GOT3 (cell line): Measurements from ENCODE around the gene CHST15.
A peak's percentile ranks its signal among the peaks of the same experiment; 100 is the strongest.

Experiments used
- DNase-seq: peaks from one replicate; lab custom pipeline; 2025; ENCODE audit warnings: mixed read lengths; lab: John Stamatoyannopoulos, UW

The CHST15 gene

DNA sequence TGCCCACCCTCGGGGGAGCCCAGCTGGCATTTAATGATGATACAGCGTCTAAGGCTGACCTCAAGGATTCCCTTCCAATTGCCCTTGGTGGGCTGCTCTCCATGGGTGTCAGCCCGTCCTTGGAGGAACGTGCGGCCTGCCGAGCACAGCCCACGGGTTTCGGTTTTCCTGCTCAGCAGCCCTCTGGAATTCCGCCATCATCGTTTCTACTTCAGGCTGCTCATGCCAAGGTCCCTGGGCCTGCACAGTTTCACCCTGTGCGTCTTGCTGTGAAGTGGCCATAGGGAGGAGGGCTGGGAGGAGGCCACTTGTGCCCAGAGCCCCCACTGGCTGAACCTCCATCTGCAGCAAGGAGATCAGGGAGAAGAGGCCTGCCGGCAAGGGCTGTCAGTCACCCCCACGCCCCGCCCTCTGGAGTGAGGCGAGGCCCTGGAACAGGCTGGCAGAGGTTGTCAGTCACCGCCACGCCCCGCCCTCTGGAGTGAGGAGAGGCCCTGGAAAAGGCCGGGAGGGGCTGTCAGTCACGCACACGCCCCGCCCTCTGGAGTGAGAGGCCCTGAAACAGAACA lies 82.8 kb downstream of the CHST15 start:
- no peak for DNase-seq

DNA sequence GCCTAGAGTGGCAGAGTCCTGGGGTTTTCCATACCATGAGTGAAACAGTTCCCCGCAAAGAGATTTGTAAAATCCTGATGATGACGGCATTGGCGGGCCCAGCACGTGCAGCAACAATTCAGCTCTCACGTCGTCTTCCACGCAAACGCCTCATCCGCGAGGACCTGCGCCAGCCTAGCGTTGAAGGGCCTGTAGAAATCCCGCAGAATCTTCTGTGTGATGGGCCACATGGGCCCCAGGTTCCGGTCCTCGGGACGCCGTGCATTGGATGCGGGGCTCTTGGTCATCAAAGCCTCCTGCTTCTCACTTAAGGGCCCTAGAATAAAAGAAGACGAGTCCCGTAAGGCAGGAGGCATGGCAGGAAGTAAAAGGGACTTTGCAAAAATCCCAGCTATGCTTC lies 83.4 kb downstream of the CHST15 start:
- DNase-seq, result no peak

DNA sequence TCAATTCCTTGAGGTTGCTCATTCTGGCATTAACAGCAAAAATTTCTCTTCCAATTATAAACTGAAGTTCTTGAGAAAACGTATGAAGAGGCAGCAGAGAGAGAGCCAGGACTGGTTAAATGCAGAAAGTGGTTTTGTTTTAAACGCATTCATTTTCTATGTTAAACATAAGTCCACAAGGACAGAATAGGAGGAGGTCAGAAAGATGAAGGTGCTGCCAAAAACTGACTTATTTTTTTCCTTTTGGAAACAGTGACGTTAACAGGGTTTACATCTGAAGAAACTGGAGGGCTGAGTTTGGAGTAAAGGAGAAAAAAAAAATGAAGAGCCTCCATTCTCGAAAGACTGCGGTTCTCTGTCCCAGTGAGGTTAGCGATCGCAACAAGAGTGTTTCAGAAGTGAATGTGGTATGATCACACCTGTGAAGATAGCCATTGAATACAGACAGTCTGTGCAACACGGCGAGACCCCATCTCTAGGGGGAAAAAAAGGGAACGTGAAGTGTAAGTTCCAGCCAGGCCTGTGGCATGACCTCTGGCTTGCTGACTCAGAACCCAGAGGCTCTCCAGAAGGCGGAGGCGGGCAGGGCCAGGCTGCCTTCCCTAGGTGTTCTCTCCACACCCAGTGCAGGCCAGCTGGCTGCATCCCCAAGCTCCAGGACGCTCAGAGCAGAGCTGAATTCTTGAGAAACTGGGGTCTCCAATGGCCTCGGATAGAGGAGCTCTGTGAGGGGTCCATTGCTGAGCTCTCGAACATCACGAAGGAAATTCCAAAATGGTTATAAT lies 84.0 kb downstream of the CHST15 start:
- peak; percentile 11 for DNase-seq

DNA sequence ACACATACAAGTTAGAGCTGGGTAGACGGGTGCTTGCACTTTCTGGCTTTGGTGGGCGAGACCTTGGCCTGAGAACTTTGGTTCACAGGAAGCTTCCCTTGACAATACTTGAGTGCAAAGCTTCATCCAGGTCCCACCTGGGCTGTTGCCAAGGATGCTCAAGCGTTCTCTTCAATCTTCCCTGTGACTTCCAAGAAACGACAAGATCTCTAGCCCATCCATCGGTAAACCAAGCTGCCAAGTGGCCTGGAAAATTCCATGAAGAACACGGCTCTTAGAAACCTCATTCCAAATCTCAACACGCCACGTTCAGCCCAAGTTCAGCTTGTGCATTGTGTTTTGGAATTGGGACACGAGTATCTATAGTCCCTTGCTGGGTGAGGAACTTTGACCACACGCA lies 84.7 kb downstream of the CHST15 start:
- no peak for DNase-seq

DNA sequence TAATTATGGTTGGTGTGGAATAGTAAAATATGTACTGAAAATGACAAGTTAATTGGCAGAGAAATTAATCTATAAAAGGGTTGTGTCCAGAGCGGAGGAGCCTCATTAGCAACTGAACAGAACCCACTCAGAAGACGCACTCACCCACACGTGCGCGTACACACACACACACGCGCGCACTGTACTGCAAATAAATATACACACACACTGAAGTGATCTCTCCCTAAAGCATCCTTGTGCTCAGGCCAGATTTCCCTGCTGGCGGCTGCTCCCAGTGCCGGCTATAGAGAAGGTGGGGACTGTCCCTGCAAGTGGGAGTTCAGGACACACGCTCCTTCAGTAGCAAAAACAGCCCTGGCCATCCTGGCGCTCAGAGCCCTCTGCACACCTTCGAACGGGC lies 85.2 kb downstream of the CHST15 start:
- no peak for DNase-seq

DNA sequence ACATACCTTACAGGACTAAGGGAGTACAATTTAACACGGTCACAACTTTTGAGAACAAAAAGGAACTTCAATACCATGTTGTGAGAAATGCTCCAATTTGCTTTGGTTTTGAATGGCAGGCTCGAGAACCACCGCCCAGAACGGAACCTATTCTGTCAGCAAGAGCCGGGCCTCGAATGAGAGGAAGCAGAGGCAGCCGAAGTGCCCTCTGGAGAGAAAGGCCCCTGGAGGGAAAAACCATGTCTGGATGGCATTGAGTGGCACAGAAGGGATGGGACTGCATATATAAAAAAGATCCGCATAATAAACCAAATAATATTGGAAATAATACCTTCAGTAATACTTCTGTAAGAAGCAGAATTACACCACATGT lies 85.6 kb downstream of the CHST15 start:
- DNase-seq, result no peak

DNA sequence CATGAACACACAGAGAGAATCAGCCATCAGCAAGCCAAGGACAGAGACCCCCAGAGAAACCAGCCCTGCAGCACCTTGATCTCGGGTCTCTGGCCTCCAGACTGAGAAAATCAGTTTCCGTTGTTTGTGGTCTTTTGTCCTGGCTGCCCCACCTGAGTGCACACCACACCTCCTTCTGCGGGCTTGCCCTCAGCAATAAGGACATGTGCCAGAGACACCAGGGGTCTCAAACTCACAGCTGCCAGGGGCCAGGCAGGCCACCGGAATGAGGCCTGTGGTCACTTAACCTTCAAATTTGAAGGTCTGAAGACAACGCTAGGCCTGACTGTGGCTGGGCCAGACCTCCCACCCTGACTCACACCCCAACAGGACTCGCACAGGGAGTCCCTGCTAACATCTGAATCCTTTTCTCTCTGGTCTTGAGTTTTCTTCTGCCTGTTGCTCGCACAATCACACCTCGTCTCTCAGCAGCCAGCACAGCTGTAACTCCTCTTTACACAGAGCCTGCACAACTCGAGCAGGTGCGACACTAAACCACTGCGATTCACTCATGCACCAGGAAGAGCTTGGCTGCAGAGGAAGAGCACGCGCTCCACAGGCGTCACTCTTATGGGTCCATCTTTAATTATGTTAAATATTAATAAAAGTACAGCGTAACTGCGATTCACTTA lies 86.2 kb downstream of the CHST15 start:
- no peak for DNase-seq

DNA sequence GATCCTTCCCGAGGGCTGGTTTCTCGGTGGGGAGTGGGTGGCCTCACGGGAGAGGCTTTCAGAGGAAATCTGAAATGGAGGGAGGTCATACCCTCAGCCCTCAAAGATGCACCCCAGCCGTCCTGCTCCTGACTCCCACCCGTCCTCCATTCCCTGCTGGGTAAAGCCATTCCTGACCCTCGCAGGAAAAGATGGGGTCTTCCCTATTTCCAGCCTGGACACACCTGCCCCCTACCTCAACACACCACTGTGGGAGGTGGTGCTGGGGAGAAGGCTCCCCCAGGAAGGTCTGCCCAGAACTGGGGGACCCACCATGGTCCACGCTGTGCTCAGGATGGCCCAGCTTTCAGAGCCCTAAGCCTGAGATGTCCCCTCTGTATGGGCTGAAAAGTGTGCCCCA lies 86.9 kb downstream of the CHST15 start:
- no peak for DNase-seq

DNA sequence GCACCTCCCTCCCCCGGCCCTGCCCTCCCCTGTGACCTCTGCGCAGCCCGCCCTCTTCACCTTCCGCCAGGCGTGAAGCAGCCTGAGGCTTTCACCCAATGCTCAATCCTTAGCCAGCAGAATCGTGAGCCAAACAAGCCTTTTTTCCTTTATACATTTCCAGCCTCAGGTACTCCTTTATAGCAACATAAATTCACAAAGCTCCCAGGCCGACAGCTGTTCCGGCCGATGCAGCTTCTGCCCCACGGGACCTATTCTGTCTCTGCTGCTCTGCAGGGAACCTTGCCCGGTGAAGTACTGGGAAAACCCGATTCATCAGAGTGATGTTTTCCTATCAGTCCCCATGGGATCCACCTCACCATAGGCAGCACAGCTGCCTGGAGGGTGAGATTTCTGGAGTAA lies 87.4 kb downstream of the CHST15 start:
- DNase-seq, result peak; percentile 2

DNA sequence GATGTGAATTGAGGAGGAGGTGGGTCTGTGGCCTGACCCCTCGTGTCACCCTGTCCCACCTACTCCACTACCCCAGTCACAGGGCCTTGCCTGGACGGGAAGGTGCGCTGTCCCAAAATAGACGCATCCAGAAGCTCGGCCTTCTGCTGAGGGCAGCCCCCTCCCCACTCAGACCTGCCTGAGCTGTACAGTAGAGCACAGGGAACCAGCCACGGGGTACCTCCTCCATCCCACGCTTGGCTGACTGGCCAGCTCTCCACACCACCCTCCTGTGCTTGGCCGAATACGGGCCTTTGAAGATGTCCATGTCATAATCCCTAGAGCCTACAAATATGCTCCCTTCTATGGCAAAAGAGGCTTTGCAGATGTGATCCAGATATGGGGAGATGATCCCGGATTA lies 88.3 kb downstream of the CHST15 start:
- no peak for DNase-seq

DNA sequence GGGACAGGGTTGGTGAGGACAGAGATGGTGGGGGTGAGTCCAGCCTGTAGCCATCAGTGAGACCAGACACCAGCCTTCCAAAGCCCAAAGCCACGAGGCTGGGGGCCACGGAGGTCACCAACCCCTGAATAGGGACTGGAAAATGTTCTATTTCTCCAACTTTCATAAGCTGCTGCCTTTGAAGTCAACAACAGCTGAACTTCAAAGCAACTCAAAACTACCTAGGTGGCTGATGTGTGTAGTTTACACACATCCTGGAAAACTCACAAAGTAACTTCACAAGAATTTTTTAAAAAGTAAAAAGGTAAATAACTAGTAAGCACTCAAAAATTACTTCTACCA lies 88.8 kb downstream of the CHST15 start:
- no peak for DNase-seq

DNA sequence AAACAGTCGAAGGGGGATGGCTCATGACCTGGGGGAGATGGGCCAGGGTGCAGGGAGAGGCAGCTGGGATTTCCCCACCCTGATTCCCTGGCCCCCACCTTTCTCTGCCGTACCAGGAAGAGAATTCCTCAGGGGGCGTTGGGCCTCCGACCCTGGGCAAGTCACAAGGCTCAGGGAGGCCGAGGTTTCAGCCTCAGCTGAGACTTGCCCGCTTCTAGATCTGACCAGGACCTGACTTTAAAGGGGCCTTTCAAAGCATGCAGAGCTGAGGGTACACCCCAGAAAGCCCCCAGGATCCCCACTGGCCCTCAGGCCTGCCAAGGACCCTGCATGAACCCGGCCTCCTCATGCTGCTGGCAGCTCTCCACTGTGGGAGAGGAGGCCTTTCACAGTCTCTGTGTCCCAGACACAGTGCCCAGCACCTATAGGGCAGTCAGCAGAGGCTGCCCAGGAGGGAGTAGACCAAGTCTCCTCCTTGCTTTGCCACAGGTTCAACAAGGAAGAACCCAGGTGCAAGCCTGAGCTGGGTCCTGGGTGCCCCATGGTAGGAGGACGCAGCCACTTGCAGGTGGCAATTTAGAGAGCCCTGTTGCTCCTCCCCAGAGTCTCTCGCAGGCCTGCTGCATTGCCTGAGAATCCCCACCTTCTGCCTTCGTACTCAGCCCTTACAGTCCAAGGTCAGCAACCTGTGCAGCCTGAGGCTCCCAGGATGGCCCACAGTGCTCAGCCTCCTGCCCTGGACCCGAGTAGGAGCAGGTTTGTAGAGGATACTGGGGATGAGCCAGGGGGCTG lies 89.3 kb downstream of the CHST15 start:
- no peak for DNase-seq

DNA sequence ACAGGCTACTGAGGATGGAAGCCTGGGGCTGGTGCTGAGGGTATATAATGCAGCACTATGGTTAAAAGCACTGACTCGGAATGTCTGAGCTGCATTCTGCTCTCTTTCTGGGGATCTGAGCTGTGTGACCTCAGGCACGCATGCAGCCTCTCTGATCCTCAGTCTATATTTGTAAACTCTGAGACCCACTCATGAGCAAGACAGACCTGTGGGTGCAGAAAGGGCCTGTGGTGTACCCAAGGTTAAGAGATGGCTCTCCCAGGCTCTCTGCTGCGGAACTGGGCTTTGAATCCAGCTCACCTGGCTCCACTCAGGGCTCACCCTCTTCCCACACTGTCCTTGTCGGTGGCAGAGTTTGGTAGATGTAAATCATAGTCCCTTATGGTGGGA lies 89.9 kb downstream of the CHST15 start:
- DNase-seq, result no peak

DNA sequence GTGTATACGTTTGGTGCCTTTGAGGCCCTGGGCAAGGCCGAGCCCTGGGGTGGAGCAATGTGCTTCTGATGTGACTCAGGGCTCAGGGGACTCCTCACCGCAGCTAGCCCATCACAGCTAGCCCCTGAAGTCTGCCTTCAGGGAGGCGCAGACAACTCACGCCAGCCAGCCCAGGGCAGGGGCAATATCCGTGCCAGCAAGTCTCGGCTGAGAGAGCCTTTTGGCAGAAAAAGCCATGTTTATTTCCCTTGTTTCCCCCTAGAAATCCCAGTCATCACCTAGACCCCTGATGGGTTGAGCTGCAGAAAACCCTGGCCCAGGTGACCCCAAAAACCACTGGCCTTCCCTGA lies 90.4 kb downstream of the CHST15 start:
- DNase-seq, result no peak

DNA sequence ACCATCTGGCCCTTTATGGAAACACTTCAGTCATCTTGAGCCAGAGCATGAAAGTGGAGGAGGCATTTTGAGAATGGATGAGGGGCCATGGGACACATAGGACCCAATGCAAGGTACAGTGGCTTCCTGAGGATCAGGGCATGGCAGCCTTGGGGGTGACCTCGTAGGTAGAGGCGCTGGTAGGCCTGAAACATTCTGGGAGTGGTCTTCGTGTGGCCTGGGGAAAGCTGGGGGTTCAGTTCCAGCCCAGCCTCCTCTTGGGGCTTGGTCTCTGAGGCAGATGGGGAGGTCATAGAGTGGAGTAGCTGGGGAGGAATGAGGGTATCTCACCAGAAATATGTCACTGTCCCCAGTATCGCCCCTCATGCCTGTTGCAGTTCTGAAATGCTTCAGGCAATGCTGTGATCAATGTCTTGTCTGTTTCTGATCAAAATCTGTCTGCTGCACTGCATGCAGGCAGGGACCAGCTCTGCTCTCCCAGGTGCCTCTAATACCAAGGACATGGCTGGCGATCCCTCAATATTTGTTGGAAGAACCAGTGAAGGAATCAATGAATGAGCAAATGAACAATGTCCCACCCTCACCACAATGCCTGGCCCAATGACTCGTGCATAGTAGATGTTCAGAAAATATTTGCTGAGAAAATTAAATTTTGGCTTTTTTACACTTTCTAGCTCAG lies 90.9 kb downstream of the CHST15 start:
- no peak for DNase-seq

DNA sequence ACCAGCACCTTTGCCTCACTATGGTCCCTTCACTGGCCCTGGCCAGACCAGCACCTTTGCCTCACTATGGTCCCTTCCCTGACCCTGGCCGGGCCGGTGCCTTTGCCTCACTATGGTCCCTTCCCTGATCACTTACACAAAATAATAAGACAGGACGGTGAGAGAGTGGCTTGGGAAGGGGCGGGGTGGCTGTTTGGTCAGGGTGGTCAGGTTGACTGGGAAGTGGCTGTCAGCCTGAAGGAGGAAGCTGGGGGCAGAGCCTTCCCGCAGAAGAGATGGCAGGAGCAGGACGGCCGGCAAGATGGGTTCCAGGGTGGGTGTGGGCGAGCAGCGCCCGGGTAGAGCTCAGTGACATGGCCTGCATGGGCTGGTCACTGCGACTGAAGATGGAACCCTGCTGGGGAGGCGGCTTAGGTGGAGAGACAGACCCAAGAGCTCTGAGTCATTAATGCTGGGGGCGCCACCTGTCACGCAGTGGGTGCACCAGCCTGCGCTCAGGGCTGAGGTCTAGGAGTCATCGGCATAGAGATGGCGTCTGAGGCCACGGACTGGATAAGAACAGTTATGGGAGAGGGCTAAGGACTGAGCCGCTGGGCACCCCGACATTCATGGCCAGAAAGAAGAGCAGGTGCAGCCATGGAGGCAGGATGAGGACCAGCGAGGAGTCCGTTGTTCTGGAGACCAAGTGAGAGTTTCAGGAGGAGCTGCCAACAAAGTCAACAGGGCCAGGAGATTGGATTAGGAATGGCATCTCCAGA lies 91.8 kb downstream of the CHST15 start:
- DNase-seq, result no peak

DNA sequence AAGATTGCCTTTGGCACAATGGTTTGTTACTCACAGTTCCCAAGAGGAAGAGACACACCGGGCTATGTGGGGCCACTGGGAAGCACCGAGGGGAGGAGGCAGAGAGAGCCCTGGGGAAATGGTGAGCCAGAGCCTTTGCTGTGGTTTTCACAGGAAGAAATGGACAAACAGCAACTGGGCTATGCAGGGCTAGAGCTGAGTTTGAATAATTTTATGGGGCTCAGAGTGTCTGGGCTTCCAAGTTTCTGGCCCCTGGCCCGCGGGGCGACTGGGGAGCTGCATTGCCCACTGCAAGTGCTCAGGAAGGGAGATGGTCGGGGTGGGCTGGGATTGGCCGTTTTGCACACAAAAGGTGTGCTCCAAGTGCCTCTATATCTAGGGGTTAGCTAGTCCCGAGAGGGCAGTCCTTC lies 92.6 kb downstream of the CHST15 start:
- DNase-seq, result peak; percentile 33

DNA sequence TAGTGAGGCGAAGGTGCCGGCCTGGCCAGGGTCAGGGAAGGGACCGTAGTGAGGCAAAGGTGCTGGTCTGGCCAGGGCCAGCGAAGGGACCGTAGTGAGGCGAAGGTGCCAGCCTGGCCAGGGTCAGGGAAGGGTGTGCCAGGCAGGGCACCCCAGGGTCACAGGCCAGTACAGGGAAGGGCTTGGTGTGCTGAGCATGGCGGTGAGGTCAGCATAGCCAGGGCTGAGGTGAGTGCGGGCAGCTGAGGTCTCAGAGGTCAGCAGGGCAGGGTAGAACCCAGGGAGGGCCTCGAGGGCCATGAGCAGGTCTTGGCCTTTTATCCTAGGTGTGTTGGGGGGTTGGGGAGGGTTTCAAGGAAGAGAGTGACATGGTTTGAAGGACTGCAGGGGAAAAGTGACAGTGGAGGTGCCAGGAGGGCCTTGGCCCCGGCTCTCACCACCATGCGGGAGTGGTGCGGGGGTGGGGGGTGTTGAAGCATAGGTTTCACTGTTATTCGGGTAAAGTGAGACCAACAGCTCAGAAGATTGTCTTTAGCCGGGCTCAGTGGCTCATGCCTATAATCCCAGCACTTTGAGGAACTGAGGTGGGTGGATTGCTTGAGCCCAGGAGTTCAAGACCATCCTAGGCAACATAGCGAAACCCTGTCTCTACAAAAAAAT lies 93.3 kb downstream of the CHST15 start:
- DNase-seq, result no peak

DNA sequence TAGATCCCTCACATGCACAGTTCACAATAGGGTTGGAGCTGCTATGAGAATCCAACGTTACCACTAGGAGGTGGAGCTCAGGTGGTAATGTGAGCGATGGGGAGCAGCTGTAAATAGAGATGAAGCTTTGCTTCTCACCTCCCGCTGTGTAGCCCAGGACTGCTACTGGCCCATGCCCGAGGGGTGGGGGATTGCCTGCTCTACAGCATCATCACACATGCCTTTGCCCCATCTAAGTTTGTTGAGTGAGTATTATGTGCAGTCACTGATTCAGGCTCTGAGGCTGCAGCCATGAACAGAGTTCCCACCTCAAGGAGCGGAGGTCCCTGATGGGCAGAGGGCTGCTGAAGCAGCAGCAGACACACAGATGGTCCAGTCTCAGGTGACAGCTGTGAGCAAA lies 94.1 kb downstream of the CHST15 start:
- DNase-seq, result no peak

DNA sequence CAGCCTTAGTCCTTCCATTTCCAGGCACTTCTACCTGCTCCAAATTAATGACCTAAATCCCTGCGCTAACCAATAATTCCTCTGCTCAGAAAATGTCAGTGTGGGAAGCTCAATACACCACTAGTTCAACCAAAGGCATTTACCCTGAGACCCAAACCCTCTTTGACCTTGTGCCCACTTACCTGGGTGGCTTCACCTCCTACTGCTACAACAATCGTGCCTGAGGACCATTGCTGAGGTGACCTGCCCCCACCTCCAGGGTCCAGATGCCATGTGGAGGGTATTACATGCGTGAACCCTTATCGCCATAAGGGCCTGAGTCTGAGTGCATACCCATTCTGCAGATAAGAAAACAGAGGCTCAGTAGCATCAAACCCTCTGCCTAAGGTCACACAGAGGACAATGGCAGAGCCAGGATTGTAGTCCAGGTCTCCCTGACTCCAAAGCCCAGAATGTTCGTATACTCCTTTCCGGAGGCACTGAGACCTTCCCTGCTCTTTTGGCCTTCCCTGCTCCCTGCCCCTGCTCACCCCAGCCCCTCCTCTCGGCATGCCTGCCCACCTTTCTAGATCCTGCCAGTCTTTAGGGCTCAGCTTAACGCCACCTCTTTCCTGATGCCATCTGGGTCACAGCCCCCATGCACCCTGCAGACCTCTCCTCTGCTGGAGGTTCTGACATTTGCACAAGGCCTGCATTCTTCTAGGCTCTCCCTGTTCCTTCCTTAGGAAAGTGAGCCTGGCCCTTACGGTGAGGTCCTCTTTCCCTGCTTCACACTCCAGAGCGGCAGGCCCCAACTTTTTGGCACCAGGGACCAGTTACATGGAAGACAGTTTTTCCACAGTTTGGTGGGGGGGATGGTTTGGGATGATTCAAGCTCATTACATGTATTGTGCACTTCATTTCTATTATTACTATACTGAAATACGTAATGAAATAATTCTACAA lies 94.9 kb downstream of the CHST15 start:
- no peak for DNase-seq
